Fibroblast of the aortic adventitia (primary cell): ENCODE measurements around the gene SENP6. TPM values are rescaled to one million over a fixed set of nuclear protein-coding genes. Genes with fewer than 3 reads are reported as not detected.

ENCODE experiments used
- DNase-seq: peaks from one replicate; pipeline ENCODE4 v3.0.0-alpha.2; 2010; ENCODE audit warnings: low read depth
- H3K4me3 ChIP-seq: 2 replicates; pipeline ENCODE4 v1.5.1; 2011; ENCODE audit warnings: low read depth, mild to moderate bottlenecking, control low read depth, low read length, moderate library complexity
- total RNA-seq: library from RNA; depleted of rRNA; stranded (reverse); fragments of >200 nt; gene quantifications from 2 replicates; pipeline ENCODE4 v1.2.3, GENCODE V29; 2012; ENCODE audit warnings: low replicate concordance
- TF ChIP-seq, protein P1 (sequence below): IDR thresholded peaks from 2 replicates; pipeline ENCODE4 v1.5.1; 2011; ENCODE audit warnings: mild to moderate bottlenecking, low read length, control low read depth, inconsistent platforms; ENCODE audit not compliant: insufficient read depth

Gene SENP6
- total RNA-seq, 1 donor: 113 TPM

DNA sequence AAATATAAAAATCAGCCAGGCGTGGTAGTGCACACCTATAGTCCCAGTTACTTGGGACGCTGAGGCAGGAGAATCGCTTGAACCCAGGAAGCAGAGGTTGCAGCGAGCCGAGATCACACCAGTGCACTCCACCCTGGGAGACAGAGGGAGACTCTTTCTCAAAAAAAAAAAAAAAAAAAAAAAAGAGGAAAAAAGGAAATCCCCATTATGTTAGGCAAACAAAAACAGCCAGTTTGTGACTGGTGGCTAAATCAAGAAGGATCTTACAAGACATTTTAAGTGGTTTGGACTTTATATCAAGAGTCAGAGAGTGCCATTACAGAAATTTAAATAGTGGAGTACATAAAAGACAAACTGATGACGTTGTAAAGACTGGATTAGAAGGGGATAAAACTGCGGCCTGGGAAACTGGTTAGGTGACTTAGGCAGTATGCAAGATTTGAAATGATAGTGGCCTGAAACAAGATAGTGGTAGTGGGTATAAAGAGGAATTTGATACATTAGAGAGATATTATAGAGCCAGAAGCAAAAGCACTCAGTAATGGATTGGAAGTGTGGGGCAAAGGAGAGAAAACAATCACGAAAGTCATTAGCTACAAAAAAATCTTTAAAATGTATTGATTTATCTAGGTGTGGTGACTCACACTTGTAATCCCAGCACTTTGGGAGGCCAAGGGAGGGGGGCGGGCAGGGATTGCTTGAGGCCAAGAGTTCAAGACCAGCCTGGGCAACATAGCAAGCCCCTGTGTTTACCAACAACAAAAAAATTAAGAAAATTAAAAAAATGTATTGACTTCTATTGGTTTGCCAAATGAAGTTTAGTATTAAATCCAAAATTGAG, 145.7 kb downstream of the SENP6 start:
- DNase-seq: no peak
- no peak overlapping the region for H3K4me3 ChIP-seq

GRCh38 chr6:75748003-75748742, 146.5 kb downstream of the SENP6 start:
- DNase-seq: no peak
- peak overlapping the region; percentile 93 for H3K4me3 ChIP-seq
- TF ChIP-seq, protein P1, sequence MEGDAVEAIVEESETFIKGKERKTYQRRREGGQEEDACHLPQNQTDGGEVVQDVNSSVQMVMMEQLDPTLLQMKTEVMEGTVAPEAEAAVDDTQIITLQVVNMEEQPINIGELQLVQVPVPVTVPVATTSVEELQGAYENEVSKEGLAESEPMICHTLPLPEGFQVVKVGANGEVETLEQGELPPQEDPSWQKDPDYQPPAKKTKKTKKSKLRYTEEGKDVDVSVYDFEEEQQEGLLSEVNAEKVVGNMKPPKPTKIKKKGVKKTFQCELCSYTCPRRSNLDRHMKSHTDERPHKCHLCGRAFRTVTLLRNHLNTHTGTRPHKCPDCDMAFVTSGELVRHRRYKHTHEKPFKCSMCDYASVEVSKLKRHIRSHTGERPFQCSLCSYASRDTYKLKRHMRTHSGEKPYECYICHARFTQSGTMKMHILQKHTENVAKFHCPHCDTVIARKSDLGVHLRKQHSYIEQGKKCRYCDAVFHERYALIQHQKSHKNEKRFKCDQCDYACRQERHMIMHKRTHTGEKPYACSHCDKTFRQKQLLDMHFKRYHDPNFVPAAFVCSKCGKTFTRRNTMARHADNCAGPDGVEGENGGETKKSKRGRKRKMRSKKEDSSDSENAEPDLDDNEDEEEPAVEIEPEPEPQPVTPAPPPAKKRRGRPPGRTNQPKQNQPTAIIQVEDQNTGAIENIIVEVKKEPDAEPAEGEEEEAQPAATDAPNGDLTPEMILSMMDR: no peak

More for the DNA sequence above, 145.7 kb downstream of the SENP6 start:
- TF ChIP-seq, protein P1: no peak

DNA sequence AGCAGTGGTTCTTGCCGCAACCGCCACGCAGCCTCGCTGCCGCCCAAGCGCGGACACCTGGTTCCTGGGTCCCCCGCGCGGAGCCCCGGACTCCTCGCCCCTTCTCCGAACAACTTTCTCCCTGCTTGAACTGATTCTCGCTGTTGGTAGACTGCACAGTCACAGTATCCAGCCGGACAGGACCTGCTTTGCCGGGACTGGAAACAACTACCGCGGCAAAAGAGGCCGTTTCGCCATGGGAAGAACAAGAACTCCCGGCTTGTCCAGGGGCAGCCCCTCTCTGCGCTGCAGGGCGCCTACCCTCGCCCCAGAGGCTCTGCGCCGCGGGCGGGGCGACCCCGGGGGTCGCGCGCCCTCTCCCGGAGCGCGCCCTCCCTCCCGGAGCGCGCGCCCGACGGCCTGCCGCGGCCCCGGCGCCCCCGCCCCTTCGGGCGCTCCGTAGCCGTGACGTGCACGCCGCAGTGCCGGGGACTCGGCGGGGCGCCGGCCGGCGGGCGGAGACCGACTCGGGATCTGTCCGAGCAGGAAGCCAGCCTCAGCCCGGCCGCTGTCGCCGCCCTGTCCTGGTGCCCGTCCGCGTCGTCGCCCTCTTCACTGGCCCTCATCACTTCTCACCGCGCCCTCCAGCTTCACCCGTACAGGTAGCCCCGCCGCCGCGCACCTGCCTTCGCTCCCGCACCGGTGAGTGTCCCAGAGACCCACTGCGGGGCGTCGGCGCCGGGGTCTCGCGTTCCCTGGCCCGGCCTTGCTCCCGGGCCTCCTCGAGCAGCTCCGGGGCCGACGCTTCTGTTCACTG, 147.3 kb downstream of the SENP6 start, which contains the start of gene MYO6:
Gene MYO6 (plus strand): TSS at position 497 of the 796 bp plus-strand sequence. CDS start 68,309 bp downstream, outside the sequence.
- TF ChIP-seq, protein P1: no peak
- peak within 1 kb of the TSS; percentile 93 for H3K4me3 ChIP-seq
- DNase-seq: peak; percentile 56

GRCh38 chr6:75751443-75751842, 149.8 kb downstream of the SENP6 start:
- H3K4me3 ChIP-seq: no peak overlapping the region
- peak; percentile 28 for DNase-seq
- TF ChIP-seq, protein P1: no peak

- TF ChIP-seq, protein P1: no peak
- no peak overlapping the region for H3K4me3 ChIP-seq
- DNase-seq: no peak
Measured at GRCh38 chr6:75752365-75752764, 150.7 kb downstream of the SENP6 start.

- TF ChIP-seq, protein P1: no peak
- no peak for DNase-seq
- H3K4me3 ChIP-seq: no peak overlapping the region
Measured at GRCh38 chr6:75755704-75756103, 154.0 kb downstream of the SENP6 start.
